GM21529 (cell line): Measurements from ENCODE around the gene NKG7.
A peak's percentile ranks its signal among the peaks of the same experiment; 100 is the strongest.

Experiments
- ATAC-seq: cut with Tn5 transposase; IDR thresholded peaks from one replicate; pipeline ENCODE4 v1.9.1; 2021; ENCODE audit not compliant: unreplicated experiment

NKG7 gene

DNA sequence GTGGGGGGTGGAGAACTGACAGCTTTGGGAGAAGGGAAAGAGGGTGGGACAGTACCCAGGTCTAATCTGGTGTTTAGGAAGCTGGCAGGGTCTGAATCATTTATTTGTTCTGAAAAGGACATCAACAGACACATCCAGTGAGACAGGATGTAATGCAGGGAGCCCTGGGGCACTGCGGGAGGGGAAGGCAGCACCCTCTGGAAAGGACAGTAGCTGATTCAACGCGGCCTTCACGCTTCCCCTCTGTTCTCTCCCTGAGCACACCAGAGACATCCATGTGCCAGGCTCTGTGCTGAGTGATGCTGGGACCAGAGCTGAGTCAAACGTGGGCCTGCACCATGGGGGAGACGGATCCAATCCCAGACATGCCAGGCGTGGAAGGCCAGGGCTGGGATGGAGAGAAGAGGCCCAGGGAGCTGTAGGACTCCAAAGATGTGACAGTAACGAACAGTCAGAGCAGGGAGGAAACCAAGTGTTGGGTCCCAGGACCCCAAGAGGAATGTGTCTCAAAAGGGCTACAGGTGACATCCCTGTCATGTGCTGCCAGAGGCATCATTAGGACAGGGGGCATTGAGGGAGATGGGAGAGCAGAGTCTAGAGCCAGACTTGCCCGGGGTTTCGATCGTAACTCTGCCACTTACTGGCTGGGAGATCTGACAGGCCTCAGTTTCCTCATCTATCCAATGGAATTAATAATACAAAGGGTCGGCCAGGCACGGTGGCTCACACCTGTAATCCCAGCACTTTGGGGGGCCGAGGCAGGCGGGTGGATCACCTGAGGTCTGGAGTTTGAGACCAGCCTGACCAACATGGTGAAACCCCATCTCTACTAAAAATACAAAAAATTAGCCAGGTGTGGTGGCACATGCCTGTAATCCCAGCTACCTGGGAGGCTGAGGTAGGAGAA lies 8.0 kb downstream of the NKG7 start:
- no peak for ATAC-seq

- ATAC-seq = no peak
Measured at GRCh38 chr19:51361239-51361638, 11.2 kb downstream of the NKG7 start.

DNA sequence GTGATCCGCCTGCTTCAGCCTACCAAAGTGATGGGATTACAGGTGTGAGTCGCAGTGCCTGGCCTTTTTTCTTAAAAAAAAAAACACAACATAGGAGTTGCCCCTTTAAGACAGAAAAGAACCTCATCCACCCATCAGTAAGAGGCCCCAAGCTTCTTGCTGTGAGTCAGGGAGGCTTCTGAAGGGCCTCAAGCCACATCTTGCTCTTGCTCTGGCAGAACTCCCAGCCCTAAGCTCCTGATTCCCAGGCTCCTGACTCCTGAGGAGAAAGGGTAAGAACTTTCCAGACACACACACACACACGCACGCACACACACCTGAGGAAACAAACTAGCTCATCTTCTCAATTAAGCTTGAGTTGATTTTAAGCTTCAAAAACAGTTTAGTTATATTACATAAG lies 13.2 kb downstream of the NKG7 start:
- no peak for ATAC-seq

DNA sequence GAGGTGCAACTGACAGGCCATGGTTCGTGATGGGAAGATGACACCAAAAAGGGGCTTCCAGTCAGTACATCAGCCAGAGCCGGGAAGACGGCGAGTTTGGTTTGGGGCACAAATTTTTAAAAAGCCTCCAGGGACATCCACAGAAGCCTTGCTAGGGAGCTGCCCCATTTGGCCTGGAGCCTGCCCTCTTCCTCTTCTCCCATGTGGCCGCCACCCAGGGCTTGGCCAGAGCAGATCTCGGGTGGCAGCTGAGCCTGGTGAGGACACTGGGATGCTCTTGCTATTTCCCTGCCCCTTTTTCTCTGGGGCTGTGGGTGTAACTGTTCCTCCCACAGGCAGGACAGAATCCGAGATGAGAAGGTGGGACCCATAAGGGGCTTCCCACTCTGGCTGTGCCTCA lies 14.5 kb downstream of the NKG7 start:
- ATAC-seq = no peak

GRCh38 chr19:51356159-51356801 lies 16.2 kb downstream of the NKG7 start:
- no peak for ATAC-seq

- ATAC-seq = no peak
Measured at GRCh38 chr19:51354742-51355148, 17.7 kb downstream of the NKG7 start.

- no peak for ATAC-seq
Measured at GRCh38 chr19:51354103-51354741, 18.2 kb downstream of the NKG7 start.

- no peak for ATAC-seq
Measured at GRCh38 chr19:51352783-51353360, 19.6 kb downstream of the NKG7 start.

DNA sequence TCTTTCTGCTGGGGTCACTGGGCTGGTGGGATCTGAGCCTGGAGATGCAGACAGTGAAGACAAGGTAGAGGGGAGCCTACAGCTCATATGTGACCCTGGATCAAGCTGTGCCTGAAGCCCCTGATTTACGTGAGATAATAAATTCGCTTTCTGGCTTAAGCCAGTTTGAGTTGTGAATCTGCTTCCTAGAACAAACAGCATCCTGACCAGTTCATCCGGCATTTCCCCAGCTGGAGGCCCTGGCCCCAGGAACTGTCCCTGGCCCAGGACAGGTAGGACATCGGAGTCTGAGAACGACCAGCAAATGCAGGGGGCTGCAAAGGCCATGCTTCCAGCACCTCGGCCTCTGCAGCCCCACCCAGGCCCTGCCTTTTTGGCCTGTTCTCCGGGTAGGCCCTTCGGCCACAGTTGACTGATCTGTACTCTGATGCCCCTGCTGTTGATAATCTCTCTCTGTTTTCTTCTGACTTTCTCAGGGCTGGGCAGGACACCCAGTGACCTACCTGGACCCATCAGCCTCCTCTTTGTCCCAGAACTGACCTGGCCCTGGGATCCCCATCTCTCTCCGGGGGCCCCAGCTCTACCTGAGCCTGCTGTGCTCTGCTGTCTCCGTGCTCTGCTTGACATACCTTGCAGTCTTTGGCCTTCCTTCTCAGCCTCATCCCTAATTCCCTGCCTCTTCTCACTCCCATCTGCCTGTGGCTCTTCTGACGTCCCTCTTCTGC lies 21.0 kb downstream of the NKG7 start:
- ATAC-seq = no peak

DNA sequence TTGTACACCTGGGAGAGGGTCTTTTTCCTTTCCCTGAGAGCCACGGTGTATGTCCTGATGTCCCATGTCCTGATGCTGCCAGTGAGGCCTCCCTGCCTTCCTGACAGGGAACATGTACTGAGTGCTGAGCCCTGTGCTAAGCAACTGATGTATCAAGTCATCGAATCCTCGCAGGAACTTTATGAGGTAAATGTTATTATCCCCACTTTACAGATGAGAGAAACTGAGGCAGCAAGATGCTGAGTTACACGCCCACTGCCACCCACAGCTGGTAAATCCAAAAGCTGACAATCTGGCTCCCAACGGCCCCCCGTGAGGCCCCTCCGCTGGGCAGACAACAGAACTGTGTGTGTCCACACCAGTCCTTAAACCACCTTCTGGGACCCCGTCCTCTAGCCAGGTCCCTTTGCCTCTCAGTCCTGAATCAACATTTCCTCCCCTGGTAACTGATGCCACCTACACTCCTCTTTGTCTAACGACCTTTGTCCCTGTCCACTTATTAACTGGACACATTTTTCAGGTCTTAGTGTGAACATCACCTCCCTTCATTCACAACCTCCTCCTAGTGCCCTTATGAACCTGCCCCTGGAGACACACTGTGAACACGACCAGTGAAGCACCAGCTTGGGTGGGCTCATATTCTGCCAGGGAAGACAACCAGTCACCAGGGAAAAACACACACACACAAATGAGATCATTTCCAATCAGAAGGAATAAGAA lies 25.1 kb downstream of the NKG7 start:
- ATAC-seq = no peak

DNA sequence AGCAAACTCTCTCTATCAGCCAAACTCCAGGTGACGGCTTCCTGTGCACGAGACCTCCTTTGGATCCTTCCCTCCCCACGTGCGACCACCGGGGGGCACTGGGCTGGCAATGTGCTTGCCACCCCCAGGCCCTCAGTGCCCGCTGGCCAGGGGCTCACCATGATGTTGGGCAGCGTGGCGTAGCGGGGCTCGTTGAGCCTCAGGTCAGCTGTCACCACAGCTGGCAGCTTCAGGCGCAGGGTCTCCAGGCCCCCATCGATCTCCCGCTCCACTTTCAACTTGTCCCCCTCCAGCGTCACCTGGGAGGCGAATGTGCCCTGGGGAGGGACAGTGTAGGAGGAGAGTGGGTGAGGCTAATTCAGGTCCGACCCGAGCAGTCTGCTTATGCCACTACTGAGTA lies 25.7 kb downstream of the NKG7 start:
- no peak for ATAC-seq

GRCh38 chr19:51345076-51345620 lies 27.3 kb downstream of the NKG7 start:
- ATAC-seq = no peak

GRCh38 chr19:51342631-51343569 lies 29.6 kb downstream of the NKG7 start:
- no peak for ATAC-seq

GRCh38 chr19:51341976-51342580 lies 30.4 kb downstream of the NKG7 start, which contains the start of gene VSIG10L:
TSS of gene VSIG10L (minus strand) at chr19:51342139. CDS start at chr19:51342124, 15 bp downstream.
- ATAC-seq = no peak

GRCh38 chr19:51341066-51341465 lies 31.4 kb downstream of the NKG7 start:
- ATAC-seq = no peak

GRCh38 chr19:51339687-51340656 lies 32.5 kb downstream of the NKG7 start:
- ATAC-seq = peak; percentile 42

DNA sequence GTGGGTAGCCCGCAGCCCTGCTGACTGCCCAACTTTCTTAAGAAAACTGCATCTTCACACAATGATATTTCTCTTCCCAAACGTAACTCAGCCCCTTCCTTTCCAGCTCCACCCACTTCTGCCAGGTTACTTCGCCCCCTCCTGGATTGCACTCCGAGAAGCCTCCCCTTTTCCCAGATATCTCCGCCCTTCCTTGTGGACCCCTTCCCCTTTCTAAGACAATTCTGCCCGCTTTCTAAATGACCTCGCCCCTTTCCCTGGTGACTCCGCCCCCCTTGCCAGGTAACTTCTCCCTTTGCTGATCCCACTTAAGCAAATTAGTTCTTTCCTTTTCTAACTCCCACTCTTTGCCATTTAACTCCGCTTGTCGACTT lies 33.2 kb downstream of the NKG7 start:
- ATAC-seq = peak; percentile 11
